Natural killer cell (primary cell): Measurements from ENCODE around the gene HBG2. TPM values are rescaled to one million over a fixed set of nuclear protein-coding genes. Genes with fewer than 3 reads are reported as not detected.

Source experiments
- ATAC-seq, 3 donors: fragments of 150-1000 bp in 2 of 3; fragments of 200-7000 bp in 1 of 3; cut with Tn5 transposase; 1 replicate in 1 of 3; 2 replicates in 2 of 3; pipeline ENCODE4 v1.10.0; 2021; ENCODE audit warnings: mild to moderate bottlenecking in 2 of 3, moderate library complexity in 2 of 3
- DNase-seq, 2 donors: peaks; one replicate each; pipeline versions ENCODE4 v3.0.0 to v3.0.0-alpha.2; 2013 to 2021; ENCODE audit warnings: mixed read lengths in 1 of 2
- H3K27ac ChIP-seq: one replicate; pipeline ENCODE4 v1.5.1; 2013; ENCODE audit warnings: mild to moderate bottlenecking, low read length
- H3K27me3 ChIP-seq: one replicate; pipeline ENCODE4 v1.6.1; 2013; ENCODE audit warnings: low read length; ENCODE audit not compliant: control insufficient read depth, insufficient read depth
- H3K36me3 ChIP-seq: one replicate; pipeline ENCODE4 v1.6.1; 2013; ENCODE audit warnings: low read length; ENCODE audit not compliant: control insufficient read depth, insufficient read depth
- H3K4me1 ChIP-seq: one replicate; pipeline ENCODE4 v1.6.1; 2013; ENCODE audit warnings: low read length; ENCODE audit not compliant: control insufficient read depth, insufficient read depth
- H3K4me3 ChIP-seq: one replicate; pipeline ENCODE4 v1.5.1; 2013; ENCODE audit warnings: low read length
- H3K9me3 ChIP-seq: one replicate; pipeline ENCODE4 v1.6.1; 2013; ENCODE audit warnings: low read length; ENCODE audit not compliant: control insufficient read depth, insufficient read depth
- H3K27ac Mint-ChIP-seq, 2 donors: one replicate each; pipeline ENCODE4 v1.8.0; 2022; ENCODE audit warnings: mild to moderate bottlenecking in 2 of 2, mixed read lengths in 2 of 2, moderate library complexity in 1 of 2
- H3K27me3 Mint-ChIP-seq, 2 donors: one replicate each; pipeline ENCODE4 v1.8.0; 2022; ENCODE audit warnings: low read depth in 2 of 2, mixed read lengths in 2 of 2
- H3K36me3 Mint-ChIP-seq: one replicate; pipeline ENCODE4 v1.8.0; 2022; ENCODE audit warnings: mixed read lengths
- H3K4me1 Mint-ChIP-seq, 2 donors: one replicate each; pipeline ENCODE4 v1.8.0; 2022; ENCODE audit warnings: mixed read lengths in 2 of 2
- H3K4me3 Mint-ChIP-seq: one replicate; pipeline ENCODE4 v1.8.0; 2022; ENCODE audit warnings: mild to moderate bottlenecking, moderate library complexity, mixed read lengths
- H3K9me3 Mint-ChIP-seq, 2 donors: one replicate each; pipeline ENCODE4 v1.8.0; 2022; ENCODE audit warnings: mixed read lengths in 2 of 2
- CTCF ChIP-seq: fragments of 200-600 bp; IDR thresholded peaks from one replicate; pipeline ENCODE4 v1.8.0; 2022; ENCODE audit warnings: antibody characterized with exemption
- WGBS: methylation state at CpG from one replicate; pipeline ENCODE4 v1.1.7; 2013; ENCODE audit warnings: missing lambda C conversion rate; ENCODE audit not compliant: insufficient coverage; 5-methylcytosine and 5-hydroxymethylcytosine counted together
- intact Hi-C: fragments of 100-400 bp; cut with micrococcal nuclease; formaldehyde crosslinking; loops from one replicate; pipeline ENCODE4 v1.14.2; 2022
- total RNA-seq, 4 donors: library from RNA; stranded (reverse); fragments of 120-200 nt in 1 of 4; gene quantifications; one replicate each; pipeline versions ENCODE4 v1.2.3 to v1.2.4, GENCODE V29; 2013 to 2022

HBG2 gene
- total RNA-seq, 3 donors from 2014 or later (not counting 1 experiment from before 2014, with no cell fraction given), result not detected

- H3K27me3 ChIP-seq, result no peaks in the 10 kb centered on the region
- Mint-ChIP-seq H3K4me3 (no peak overlapping the region), H3K36me3 (no peaks in the 10 kb centered on the region), H3K27me3 (no peaks in the 10 kb centered on the region), H3K27ac (no peak overlapping the region), H3K4me1 (no peaks in the 10 kb centered on the region), H3K9me3 (peaks cover 0 to 3% of the 10 kb centered on the region in 2 donors)
- no peak for TF ChIP-seq CTCF
- no peaks in the 10 kb centered on the region for H3K36me3 ChIP-seq
- no peak for DNase-seq
- intact Hi-C loops, result no loop called here
- WGBS, result 20% methylated on average over 1 of the region's 1 CpG
- H3K4me1 ChIP-seq, result no peaks in the 10 kb centered on the region
- H3K9me3 ChIP-seq, result no peaks in the 10 kb centered on the region
- no peak overlapping the region for H3K4me3 ChIP-seq
- no peak overlapping the region for H3K27ac ChIP-seq
- no peak for ATAC-seq
Observed at GRCh38 chr11:5286351-5286750, 31.8 kb upstream of the HBG2 start.

DNA sequence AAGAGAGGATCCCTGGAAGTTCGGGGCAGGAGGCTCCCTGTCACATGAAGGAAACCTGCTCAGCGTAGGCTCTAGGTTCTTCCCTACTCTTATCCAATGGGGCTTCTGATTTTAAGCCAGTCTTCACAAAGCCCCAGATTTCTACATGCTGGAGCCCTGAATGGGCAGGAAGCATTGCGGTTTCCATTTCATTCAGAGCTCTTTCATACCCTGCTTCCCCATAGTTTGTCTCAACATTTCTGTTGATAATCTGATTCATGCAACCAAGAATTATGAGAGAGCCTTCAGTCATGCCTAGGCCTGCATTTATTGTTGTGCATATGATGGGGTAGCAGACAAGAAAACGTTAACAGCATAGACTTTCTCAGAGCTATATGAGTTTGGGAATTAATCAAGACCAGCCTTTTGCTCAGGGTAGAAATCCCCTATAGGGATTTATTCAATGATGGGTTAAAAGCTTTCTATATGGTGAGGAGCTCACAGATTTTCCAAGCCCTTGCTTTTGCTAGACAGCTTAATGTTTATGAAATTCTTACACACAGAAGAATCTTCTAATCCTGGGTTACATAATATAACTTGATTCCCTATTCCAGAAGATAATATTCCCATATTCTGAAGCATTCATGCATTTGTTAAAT, 31.2 kb upstream of the HBG2 start:
- Histone ChIP-seq H3K4me1 (no peaks in the 10 kb centered on the region), H3K4me3 (no peak overlapping the region), H3K27ac (no peak overlapping the region), H3K9me3 (no peaks in the 10 kb centered on the region), H3K36me3 (no peaks in the 10 kb centered on the region), H3K27me3 (no peaks in the 10 kb centered on the region)
- no peak for DNase-seq
- H3K36me3 Mint-ChIP-seq, result no peaks in the 10 kb centered on the region
- intact Hi-C loops, result no loop called here
- TF ChIP-seq CTCF, result no peak
- H3K27me3 Mint-ChIP-seq, result no peaks in the 10 kb centered on the region
- WGBS, result 85% methylated on average over 4 of the region's 4 CpGs
- no peak overlapping the region for H3K27ac Mint-ChIP-seq
- no peak overlapping the region for H3K4me3 Mint-ChIP-seq
- H3K4me1 Mint-ChIP-seq, result no peaks in the 10 kb centered on the region
- no peak for ATAC-seq
- peaks cover 0 to 3% of the 10 kb centered on the region in 2 donors for H3K9me3 Mint-ChIP-seq

GRCh38 chr11:5284637-5285036, 30.1 kb upstream of the HBG2 start:
- Histone ChIP-seq H3K4me3 (no peak overlapping the region), H3K27me3 (no peaks in the 10 kb centered on the region), H3K4me1 (no peaks in the 10 kb centered on the region), H3K9me3 (no peaks in the 10 kb centered on the region), H3K27ac (no peak overlapping the region), H3K36me3 (no peaks in the 10 kb centered on the region)
- ATAC-seq (no peak), DNase-seq (no peak)
- intact Hi-C loops, result no loop called here
- no peaks in the 10 kb centered on the region for H3K27me3 Mint-ChIP-seq
- WGBS, result 100% methylated on average over 2 of the region's 2 CpGs
- no peaks in the 10 kb centered on the region for H3K4me1 Mint-ChIP-seq
- H3K9me3 Mint-ChIP-seq, result peaks cover 0 to 3% of the 10 kb centered on the region in 2 donors
- H3K27ac Mint-ChIP-seq, result no peak overlapping the region
- H3K36me3 Mint-ChIP-seq, result no peaks in the 10 kb centered on the region
- TF ChIP-seq CTCF, result no peak
- no peak overlapping the region for H3K4me3 Mint-ChIP-seq

- H3K27ac Mint-ChIP-seq, result no peak overlapping the region
- no peaks in the 10 kb centered on the region for H3K27me3 Mint-ChIP-seq
- WGBS, result 81% methylated on average over 1 of the region's 1 CpG
- ATAC-seq (no peak), DNase-seq (no peak)
- no peaks in the 10 kb centered on the region for H3K4me1 ChIP-seq
- TF ChIP-seq CTCF, result no peak
- no peaks in the 10 kb centered on the region for H3K36me3 Mint-ChIP-seq
- no peaks in the 10 kb centered on the region for H3K27me3 ChIP-seq
- no peak overlapping the region for H3K4me3 Mint-ChIP-seq
- no peak overlapping the region for H3K4me3 ChIP-seq
- H3K36me3 ChIP-seq, result no peaks in the 10 kb centered on the region
- H3K27ac ChIP-seq, result no peak overlapping the region
- H3K9me3 Mint-ChIP-seq, result peaks cover 0 to 3% of the 10 kb centered on the region in 2 donors
- intact Hi-C loops, result no loop called here
- no peaks in the 10 kb centered on the region for H3K9me3 ChIP-seq
- H3K4me1 Mint-ChIP-seq, result no peaks in the 10 kb centered on the region
Observed at GRCh38 chr11:5283882-5284281, 29.3 kb upstream of the HBG2 start.
